CD1c-positive myeloid dendritic cell (primary cell): Measurements from ENCODE around the gene KRT35.

Experiments
- DNase-seq: peaks from one replicate; pipeline ENCODE4 v3.0.0-alpha.2; 2016; ENCODE audit errors: extremely low spot score

KRT35 gene

GRCh38 chr17:41481036-41481435, at the start of gene KRT35:
Gene KRT35, minus strand, starts transcription at chr17:41481151. Its CDS starts 54 bp downstream, at chr17:41481097.
- no peak for DNase-seq

DNA sequence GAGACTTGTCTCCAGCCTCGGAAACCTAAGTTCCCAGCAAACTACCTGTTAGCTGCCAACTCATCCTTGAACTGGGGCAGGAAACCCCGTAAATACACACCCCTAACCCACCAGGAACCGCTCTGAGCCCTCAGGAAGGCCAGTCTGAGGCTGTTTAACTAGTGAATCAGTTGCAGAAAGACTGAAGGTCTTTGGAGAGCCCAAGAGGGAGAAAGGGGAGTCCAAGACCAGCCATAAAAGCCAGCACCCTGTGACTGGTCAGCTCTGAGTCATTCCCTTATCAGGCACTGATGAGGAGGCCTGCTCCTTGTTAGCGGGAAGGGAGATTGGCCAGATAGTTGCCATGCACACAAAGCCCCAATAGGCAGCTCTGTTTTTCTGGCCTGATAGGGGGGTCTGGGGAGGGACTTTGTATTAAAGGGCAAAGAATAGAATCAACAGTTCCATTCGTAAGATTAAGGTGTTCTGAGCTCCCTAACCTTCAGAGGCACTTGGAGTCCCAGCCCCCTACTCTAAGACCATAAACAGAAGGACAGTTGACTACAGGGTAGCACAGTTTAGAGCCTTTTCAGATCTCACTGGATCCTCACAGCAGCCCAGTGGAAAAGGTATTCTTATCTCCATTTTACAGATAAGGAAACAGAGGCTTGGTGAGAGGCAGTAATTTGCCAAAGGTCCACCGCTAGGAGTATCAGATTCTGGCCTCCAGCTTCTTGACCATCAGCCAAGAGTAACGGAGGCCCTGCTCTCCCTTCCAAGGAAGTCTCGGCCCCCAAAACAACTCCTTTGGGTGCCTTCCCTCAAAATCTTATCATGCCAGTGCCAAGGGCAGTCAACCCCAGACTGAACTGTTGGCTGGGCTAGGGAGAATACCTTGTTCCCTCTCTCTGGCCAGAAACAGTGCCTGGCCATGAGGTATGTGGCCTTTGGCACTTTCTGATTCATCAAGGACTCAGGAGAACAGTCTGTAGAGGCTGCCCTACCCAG, 49.4 kb upstream of the KRT35 start:
- no peak for DNase-seq

DNA sequence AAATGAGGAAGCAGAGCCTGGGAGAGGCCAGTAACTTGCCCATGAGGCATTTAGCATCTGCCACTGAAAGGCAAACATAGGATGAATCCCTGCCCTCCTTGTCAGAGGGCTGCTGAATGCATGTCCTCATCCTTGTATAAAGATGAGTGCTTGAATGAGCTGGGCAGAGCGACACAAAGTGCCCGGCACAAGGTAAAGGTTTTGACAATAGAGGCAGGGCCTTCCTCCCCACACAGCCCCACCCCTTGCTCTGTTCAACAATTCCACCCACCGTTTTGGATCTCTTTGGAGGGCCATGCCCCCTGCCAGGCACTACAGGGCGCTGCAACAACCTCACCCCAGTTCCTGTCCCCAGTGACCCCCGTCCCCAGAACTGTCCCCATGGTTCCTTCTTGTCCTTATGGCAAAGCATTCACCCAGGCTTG, 48.6 kb upstream of the KRT35 start:
- DNase-seq = peak; percentile 15

GRCh38 chr17:41528959-41529353, 48.0 kb upstream of the KRT35 start:
- DNase-seq = no peak

DNA sequence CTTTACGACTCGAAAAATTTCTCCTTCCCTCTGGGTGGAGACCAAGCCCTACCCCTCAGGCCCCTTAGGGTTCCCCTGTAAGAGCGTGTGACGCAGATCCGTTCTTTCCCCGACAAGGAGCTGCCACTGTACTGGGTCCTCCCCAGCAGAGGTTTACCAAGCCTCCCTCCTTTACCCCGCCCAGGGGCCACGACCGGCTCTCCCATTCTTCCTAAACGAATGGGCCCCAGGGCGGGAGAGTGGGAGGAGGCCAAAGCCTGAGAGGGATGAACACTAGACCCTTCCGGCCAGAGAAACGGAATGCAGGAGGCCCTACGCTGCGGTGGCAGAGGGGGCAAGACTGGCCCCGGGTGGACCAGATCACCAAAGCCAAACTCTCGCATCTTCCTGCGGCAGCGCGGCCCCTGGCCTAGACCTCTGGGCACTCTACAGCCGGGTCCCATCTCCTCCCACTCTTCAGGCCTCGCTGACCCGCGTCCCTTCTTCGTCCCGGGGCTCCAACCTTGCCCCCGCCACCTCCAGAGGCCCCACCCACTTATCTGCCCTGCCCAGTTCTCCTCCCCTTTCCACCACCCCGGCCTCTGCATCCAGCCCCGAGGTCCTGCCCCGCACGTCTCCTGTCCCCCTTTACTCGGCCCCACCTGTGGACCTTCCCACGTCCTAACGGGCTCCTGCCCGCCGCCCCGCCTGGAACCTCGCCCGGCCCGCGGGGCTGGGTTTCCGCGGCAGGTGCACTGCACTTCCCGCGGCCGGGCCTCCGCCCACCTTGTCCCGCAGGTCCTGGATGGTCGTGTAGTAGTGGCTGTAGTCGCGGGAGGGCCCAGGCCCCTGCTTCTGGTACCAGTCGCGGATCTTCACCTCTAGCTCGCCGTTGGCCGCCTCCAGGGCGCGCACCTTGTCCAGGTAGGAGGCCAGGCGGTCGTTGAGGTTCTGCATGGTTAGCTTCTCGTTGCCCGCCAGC, 46.4 kb upstream of the KRT35 start:
- no peak for DNase-seq

- no peak for DNase-seq
Measured at GRCh38 chr17:41524261-41524660, 43.3 kb upstream of the KRT35 start.

DNA sequence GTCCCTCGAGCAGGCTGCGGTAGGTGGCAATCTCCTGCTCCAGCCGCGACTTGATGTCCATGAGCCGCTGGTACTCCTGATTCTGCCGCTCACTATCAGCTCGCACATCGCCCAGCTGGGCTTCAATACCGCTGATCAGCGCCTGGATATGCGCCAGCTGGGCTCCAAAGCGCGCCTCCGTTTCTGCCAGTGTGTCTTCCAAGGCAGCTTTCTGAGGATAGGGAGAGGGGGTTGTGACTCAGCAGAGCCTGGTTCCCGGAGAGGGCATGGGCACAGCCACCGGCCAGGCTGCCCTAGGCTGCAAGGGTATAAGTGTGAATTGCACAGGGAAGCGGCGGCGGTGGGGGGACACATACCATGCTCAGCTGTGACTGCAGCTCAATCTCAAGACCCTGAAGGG, 42.8 kb upstream of the KRT35 start:
- no peak for DNase-seq

DNA sequence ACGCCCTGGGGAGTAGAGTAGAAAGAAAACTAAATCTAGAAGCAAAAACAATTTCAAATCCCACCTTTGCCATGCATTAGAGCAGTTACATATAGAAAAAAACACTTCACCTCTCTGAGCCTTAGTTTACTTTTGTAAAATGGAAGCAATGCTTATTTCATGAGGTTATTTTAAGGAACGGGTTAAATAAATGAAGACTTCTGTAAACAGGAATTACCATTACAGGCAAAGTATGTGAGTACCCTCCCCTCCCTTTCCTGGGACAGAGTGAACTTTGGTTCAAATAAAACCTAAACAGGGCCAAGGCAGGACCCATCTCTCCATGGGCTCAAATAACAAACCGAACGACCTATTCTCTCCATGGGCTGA, 42.3 kb upstream of the KRT35 start:
- no peak for DNase-seq

- DNase-seq = no peak
Measured at GRCh38 chr17:41522301-41523224, 41.6 kb upstream of the KRT35 start.

GRCh38 chr17:41521574-41522261, 40.8 kb upstream of the KRT35 start:
- DNase-seq = no peak

GRCh38 chr17:41520821-41521521, 40.0 kb upstream of the KRT35 start:
- DNase-seq = no peak

- DNase-seq = no peak
Measured at GRCh38 chr17:41519501-41520224, 38.7 kb upstream of the KRT35 start.

GRCh38 chr17:41518789-41519449, 38.0 kb upstream of the KRT35 start, which contains the start of gene KRT15:
Gene KRT15, minus strand, starts transcription at chr17:41518890. Its CDS starts 63 bp downstream, at chr17:41518827.
- DNase-seq = no peak

DNA sequence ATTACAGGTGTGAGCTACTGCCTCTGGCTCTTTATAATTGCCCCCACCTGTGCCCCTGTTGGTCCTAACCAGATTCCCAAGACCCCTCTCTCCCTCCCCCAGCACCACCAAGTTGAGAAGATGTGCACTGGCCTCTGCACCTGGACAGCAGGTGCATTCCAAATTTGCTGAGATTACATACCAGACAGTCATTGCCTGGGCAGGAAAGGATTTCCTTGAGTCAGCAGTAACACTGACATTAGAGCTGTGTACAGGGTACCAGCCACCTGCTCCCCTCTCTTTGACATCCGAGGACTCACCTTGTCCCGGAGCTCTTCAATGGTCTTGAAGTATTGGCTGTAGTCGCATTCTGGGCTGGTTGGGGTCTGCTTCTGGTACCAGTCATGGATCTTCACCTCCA, 37.1 kb upstream of the KRT35 start:
- no peak for DNase-seq

DNA sequence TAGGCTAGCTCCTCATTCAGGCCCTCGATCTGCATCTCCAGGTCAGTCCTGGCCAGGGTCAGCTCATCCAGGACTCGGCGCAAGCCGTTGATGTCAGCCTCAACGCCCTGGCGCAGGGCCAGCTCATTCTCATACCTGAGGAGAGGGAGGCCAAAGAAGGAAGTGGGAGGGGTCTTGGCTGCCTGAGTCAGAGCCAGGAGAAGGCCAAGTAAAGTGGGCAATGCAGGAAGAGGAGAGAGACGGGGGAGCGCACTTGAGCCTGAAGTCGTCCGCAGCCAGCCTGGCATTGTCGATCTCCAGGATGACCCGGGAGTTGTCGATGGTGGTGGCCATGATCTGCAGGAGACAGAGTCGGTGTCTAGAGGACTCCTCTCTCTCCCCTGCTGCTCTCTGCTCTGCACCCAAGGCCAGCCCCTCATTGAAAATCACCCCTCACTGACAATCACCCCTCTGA, 35.9 kb upstream of the KRT35 start:
- DNase-seq = no peak

DNA sequence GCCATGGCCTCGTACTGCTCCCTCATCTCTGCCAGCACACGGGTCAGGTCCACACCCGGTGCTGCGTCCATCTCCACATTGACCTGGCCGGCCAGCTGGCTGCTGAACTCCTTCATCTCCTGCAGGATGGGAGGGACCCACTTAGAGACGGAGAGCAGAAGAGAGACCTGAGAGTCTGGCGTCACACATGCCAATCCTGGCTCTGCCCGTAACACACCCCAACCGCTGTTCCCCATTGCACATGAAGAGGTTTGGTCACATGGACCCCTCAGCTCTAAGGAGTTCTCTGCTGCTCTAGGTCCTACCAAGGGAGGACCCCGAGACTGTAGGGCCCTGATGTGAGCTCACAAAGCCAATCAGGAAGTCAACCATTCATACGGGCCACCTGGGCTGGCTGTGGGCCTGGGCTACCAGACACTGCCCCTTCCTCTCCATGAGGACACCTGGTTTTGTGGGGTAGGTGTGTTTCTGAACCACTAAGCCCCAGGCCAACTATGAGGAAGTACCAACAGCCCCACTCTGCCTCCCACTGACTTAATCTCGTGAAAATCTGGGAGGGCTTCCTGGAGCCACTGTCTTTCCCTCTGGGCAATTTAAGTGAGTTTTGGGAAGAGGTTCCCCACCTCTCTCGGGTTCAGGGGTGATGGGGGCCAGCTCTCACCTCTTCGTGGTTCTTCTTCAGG, 35.3 kb upstream of the KRT35 start:
- no peak for DNase-seq

DNA sequence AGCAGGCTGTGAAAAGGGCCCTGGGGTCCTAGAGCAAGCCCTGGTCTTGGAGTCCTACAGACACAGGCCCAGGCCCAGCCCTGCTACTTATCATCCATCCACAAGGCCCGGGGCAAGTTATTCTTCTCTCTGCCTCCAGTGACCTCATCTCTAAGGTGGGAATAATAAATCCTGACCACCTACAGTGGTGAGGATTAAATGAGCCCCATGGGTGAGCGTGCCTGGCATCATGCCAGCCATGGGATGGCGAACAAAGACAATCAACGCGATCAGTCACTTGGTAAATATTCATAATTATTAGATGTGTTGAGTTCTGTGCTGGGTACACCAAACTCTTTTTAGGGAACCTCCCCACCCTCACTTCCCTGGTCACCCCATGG, 32.2 kb upstream of the KRT35 start:
- no peak for DNase-seq

- DNase-seq = peak; percentile 42
Measured at GRCh38 chr17:41512546-41513167, 31.7 kb upstream of the KRT35 start.
